H9 (cell line): ENCODE data around the gene DNAAF5. TPM values are rescaled to one million over a fixed set of nuclear protein-coding genes. Genes with fewer than 3 reads are reported as not detected.

Source experiments
- DNase-seq: peaks from one replicate; pipeline ENCODE4 v3.0.0-alpha.2; 2017
- H2AFZ ChIP-seq: one replicate; pipeline ENCODE4 v1.6.1; 2013; ENCODE audit warnings: mild to moderate bottlenecking, low read length, control low read depth, moderate library complexity
- H2AK5ac ChIP-seq: 2 replicates; pipeline ENCODE4 v1.6.1; 2013; ENCODE audit warnings: low read length, control low read depth, mixed read lengths; ENCODE audit not compliant: insufficient read length
- H2BK120ac ChIP-seq: one replicate; pipeline ENCODE4 v1.6.1; 2013; ENCODE audit warnings: low read depth, mild to moderate bottlenecking, low read length, control low read depth, inconsistent platforms; ENCODE audit not compliant: poor library complexity, severe bottlenecking
- H2BK12ac ChIP-seq: 2 replicates; pipeline ENCODE4 v1.6.1; 2013; ENCODE audit warnings: low read length, control low read depth, mixed read lengths, low read depth; ENCODE audit not compliant: insufficient read length
- H2BK15ac ChIP-seq: 2 replicates; pipeline ENCODE4 v1.6.1; 2013; ENCODE audit warnings: low read depth, low read length, control low read depth
- H2BK20ac ChIP-seq: one replicate; pipeline ENCODE4 v1.6.1; 2013; ENCODE audit warnings: low read depth, mild to moderate bottlenecking, low read length, control low read depth, inconsistent platforms; ENCODE audit not compliant: poor library complexity, severe bottlenecking
- H2BK5ac ChIP-seq: 2 replicates; pipeline ENCODE4 v1.6.1; 2013; ENCODE audit warnings: low read length, control low read depth, mixed read lengths; ENCODE audit not compliant: insufficient read length
- H3K14ac ChIP-seq: 2 replicates; pipeline ENCODE4 v1.6.1; 2013; ENCODE audit warnings: low read length, control low read depth; ENCODE audit not compliant: insufficient read depth
- H3K18ac ChIP-seq: 2 replicates; pipeline ENCODE4 v1.6.1; 2013; ENCODE audit warnings: low read depth, mild to moderate bottlenecking, mixed read lengths, low read length, control low read depth; ENCODE audit not compliant: insufficient read length
- H3K23ac ChIP-seq: 2 replicates; pipeline ENCODE4 v1.6.1; 2013; ENCODE audit warnings: low read length, control low read depth, mixed read lengths, low read depth; ENCODE audit not compliant: insufficient read length
- H3K23me2 ChIP-seq: 2 replicates; pipeline ENCODE4 v1.6.1; 2013; ENCODE audit warnings: low read depth, mild to moderate bottlenecking, mixed read lengths, low read length, control low read depth; ENCODE audit not compliant: insufficient read length, poor library complexity, severe bottlenecking
- H3K27ac ChIP-seq: 2 replicates; pipeline ENCODE4 v1.5.1; 2013; ENCODE audit warnings: low read length, control low read depth, mixed read lengths, low read depth; ENCODE audit not compliant: insufficient read length
- H3K27me3 ChIP-seq: 2 replicates; pipeline ENCODE4 v1.6.1; 2013; ENCODE audit warnings: low read length, control low read depth, inconsistent platforms; ENCODE audit not compliant: insufficient read depth
- H3K4ac ChIP-seq: 2 replicates; pipeline ENCODE4 v1.6.1; 2013; ENCODE audit warnings: low read depth, mild to moderate bottlenecking, control low read depth, inconsistent platforms, low read length, moderate library complexity
- H3K4me1 ChIP-seq: 2 replicates; pipeline ENCODE4 v1.6.1; 2013; ENCODE audit warnings: low read length, control low read depth, inconsistent platforms; ENCODE audit not compliant: insufficient read depth
- H3K4me2 ChIP-seq: 2 replicates; pipeline ENCODE4 v1.6.1; 2013; ENCODE audit warnings: low read length, control low read depth, mixed read lengths; ENCODE audit not compliant: insufficient read length, insufficient read depth
- H3K56ac ChIP-seq: 2 replicates; pipeline ENCODE4 v1.6.1; 2013; ENCODE audit warnings: low read depth, mild to moderate bottlenecking, mixed read lengths, low read length, control low read depth; ENCODE audit not compliant: insufficient read length
- H3K79me1 ChIP-seq: 2 replicates; pipeline ENCODE4 v1.6.1; 2013; ENCODE audit warnings: low read depth, mild to moderate bottlenecking, moderate library complexity, low read length, control low read depth, inconsistent platforms; ENCODE audit not compliant: insufficient read depth, poor library complexity, severe bottlenecking
- H3K79me2 ChIP-seq: 2 replicates; pipeline ENCODE4 v1.6.1; 2013; ENCODE audit warnings: low read length, control low read depth, inconsistent platforms; ENCODE audit not compliant: insufficient read depth
- H3K9ac ChIP-seq: 2 replicates; pipeline ENCODE4 v1.6.1; 2013; ENCODE audit warnings: low read length, control low read depth, mixed read lengths; ENCODE audit not compliant: insufficient read length; ENCODE audit errors: extremely low read depth
- H3K9me3 ChIP-seq: one replicate; pipeline ENCODE4 v1.6.1; 2013; ENCODE audit warnings: low read depth, low read length, inconsistent platforms; ENCODE audit not compliant: control insufficient read depth
- H3T11ph ChIP-seq: one replicate; pipeline ENCODE4 v1.6.1; 2013; ENCODE audit warnings: mild to moderate bottlenecking, low read length, control low read depth, inconsistent platforms
- H4K20me1 ChIP-seq: one replicate; pipeline ENCODE4 v1.6.1; 2013; ENCODE audit not compliant: control insufficient read depth, insufficient read length, insufficient read depth
- H4K5ac ChIP-seq: 2 replicates; pipeline ENCODE4 v1.6.1; 2013; ENCODE audit warnings: low read depth, mild to moderate bottlenecking, mixed read lengths, low read length, control low read depth; ENCODE audit not compliant: insufficient read length
- H4K8ac ChIP-seq: replicated peaks from 2 replicates; pipeline ENCODE4 v1.6.1; 2013; ENCODE audit warnings: low read length, control low read depth, mixed read lengths, low read depth; ENCODE audit not compliant: insufficient read length
- H4K91ac ChIP-seq: 2 replicates; pipeline ENCODE4 v1.6.1; 2013; ENCODE audit warnings: low read depth, mild to moderate bottlenecking, moderate library complexity, mixed read lengths, low read length, control low read depth; ENCODE audit not compliant: insufficient read length
- H3K27ac Mint-ChIP-seq, 3 experiments: 2 replicates in 2 of 3; 3 replicates in 1 of 3; pipeline ENCODE4 v1.8.0; 2020 to 2021; ENCODE audit warnings: mixed read lengths in 3 of 3, mild to moderate bottlenecking in 1 of 3, moderate library complexity in 1 of 3
- H3K27me3 Mint-ChIP-seq: 2 replicates; pipeline ENCODE4 v1.8.0; 2021; ENCODE audit warnings: low read depth, mild to moderate bottlenecking, moderate library complexity, mixed read lengths
- H3K36me3 Mint-ChIP-seq, 3 experiments: 2 replicates in 2 of 3; 3 replicates in 1 of 3; pipeline ENCODE4 v1.8.0; 2020 to 2021; ENCODE audit warnings: low read depth in 3 of 3, mixed read lengths in 3 of 3; ENCODE audit not compliant: insufficient read depth in 1 of 3
- H3K4me1 Mint-ChIP-seq, 2 experiments: 2 replicates each; pipeline ENCODE4 v1.8.0; 2020; ENCODE audit warnings: mixed read lengths in 2 of 2
- H3K4me3 Mint-ChIP-seq, 2 experiments: 2 replicates in 1 of 2; 3 replicates in 1 of 2; pipeline ENCODE4 v1.8.0; 2020 to 2021; ENCODE audit warnings: mild to moderate bottlenecking in 2 of 2, mixed read lengths in 2 of 2, moderate library complexity in 1 of 2
- H3K9me3 Mint-ChIP-seq, 2 experiments: 2 replicates in 1 of 2; 3 replicates in 1 of 2; pipeline ENCODE4 v1.8.0; 2020; ENCODE audit warnings: mild to moderate bottlenecking in 2 of 2, mixed read lengths in 2 of 2, moderate library complexity in 1 of 2
- WGBS: extraction: QIAGEN DNeasy Blood & Tissue Kit; methylation state at CpG from one replicate; pipeline ENCODE4 v1.1.7; 2013; ENCODE audit warnings: missing lambda C conversion rate, low lambda C conversion rate, mixed read lengths; ENCODE audit not compliant: insufficient read length; ENCODE audit errors: extremely low coverage; 5-methylcytosine and 5-hydroxymethylcytosine counted together
- total RNA-seq: library from RNA; stranded (reverse); gene quantifications from 2 replicates; pipeline ENCODE4 v1.2.1, GENCODE V29; 2021
- TF ChIP-seq, protein P1 (sequence below): fragments of 200-600 bp; sonication (generic); conservative IDR thresholded peaks from 3 replicates; pipeline ENCODE4 v1.8.0; 2021; ENCODE audit warnings: antibody characterized with exemption, mild to moderate bottlenecking

Gene DNAAF5
- total RNA-seq, 1 experiment from 2014 or later: 43.5 TPM

DNA sequence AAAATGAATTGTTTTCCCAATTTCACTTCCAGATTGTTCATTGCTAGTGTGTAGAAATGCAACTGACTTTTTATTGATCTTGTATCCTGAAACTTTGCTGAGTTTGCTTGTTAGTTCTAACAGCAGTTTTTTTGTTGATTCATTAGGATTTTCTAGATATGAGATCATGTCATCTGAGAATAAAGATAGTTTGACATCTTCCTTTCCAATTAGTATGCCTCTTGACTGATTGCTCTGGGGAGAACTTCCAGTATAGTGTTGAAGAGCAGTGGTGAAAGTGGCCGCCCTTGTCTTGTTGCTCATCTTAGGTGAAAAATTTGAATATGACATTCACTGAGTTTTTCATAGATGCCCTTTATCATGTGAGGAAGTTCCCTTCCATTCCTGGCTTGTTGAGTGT lies 93.8 kb downstream of the DNAAF5 start:
- no peak overlapping the region for H4K91ac ChIP-seq
- no peak overlapping the region for H2AK5ac ChIP-seq
- no peak for DNase-seq
- Mint-ChIP-seq H3K36me3 (peaks cover 9 to 31% (median 16%) of the 10 kb centered on the region in 3 experiments), H3K27me3 (no peaks in the 10 kb centered on the region), H3K27ac (no peak overlapping the region; a peak in 1 of 7 replicates), H3K4me3 (no peak overlapping the region), H3K9me3 (peaks cover 3 to 4% of the 10 kb centered on the region in 2 experiments; a peak in 2 of 5 replicates), H3K4me1 (peaks cover 46 to 49% of the 10 kb centered on the region in 2 experiments)
- H2AFZ ChIP-seq: no peak overlapping the region
- H2BK15ac ChIP-seq: no peak overlapping the region
- H3K9ac ChIP-seq: no peak overlapping the region
- no peak overlapping the region for H3K23ac ChIP-seq
- H3K4ac ChIP-seq: no peak overlapping the region
- no peak overlapping the region for H3K14ac ChIP-seq
- H4K20me1 ChIP-seq: no peaks in the 10 kb centered on the region
- H3K27me3 ChIP-seq: no peaks in the 10 kb centered on the region
- H3K79me1 ChIP-seq: peaks cover 4% of the 10 kb centered on the region
- H3K4me2 ChIP-seq: no peak overlapping the region
- H2BK12ac ChIP-seq: no peak overlapping the region
- TF ChIP-seq, protein P1, sequence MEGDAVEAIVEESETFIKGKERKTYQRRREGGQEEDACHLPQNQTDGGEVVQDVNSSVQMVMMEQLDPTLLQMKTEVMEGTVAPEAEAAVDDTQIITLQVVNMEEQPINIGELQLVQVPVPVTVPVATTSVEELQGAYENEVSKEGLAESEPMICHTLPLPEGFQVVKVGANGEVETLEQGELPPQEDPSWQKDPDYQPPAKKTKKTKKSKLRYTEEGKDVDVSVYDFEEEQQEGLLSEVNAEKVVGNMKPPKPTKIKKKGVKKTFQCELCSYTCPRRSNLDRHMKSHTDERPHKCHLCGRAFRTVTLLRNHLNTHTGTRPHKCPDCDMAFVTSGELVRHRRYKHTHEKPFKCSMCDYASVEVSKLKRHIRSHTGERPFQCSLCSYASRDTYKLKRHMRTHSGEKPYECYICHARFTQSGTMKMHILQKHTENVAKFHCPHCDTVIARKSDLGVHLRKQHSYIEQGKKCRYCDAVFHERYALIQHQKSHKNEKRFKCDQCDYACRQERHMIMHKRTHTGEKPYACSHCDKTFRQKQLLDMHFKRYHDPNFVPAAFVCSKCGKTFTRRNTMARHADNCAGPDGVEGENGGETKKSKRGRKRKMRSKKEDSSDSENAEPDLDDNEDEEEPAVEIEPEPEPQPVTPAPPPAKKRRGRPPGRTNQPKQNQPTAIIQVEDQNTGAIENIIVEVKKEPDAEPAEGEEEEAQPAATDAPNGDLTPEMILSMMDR: no peak
- H4K5ac ChIP-seq: no peak overlapping the region
- no peak overlapping the region for H3K18ac ChIP-seq
- no peak overlapping the region for H2BK120ac ChIP-seq
- H3K9me3 ChIP-seq: no peaks in the 10 kb centered on the region
- no peak overlapping the region for H2BK5ac ChIP-seq
- peaks cover 5% of the 10 kb centered on the region for H3K23me2 ChIP-seq
- peaks cover 55% of the 10 kb centered on the region for H3K79me2 ChIP-seq
- no peak overlapping the region for H2BK20ac ChIP-seq
- no CpG with 5 or more reads among the region's 1 CpG for WGBS
- no peak overlapping the region for H3K56ac ChIP-seq
- H3K4me1 ChIP-seq: no peaks in the 10 kb centered on the region; the same call in 1 of the 2 replicates
- no peak overlapping the region for H3T11ph ChIP-seq
- H4K8ac ChIP-seq: no peak overlapping the region
- H3K27ac ChIP-seq: no peak overlapping the region
